ENCODE data around the gene QRSL1. TPM values are rescaled to one million over a fixed set of nuclear protein-coding genes. Genes with fewer than 3 reads are reported as not detected.

The QRSL1 gene
- total RNA-seq, 1 donor from 2014 or later: 6.1 TPM

DNA sequence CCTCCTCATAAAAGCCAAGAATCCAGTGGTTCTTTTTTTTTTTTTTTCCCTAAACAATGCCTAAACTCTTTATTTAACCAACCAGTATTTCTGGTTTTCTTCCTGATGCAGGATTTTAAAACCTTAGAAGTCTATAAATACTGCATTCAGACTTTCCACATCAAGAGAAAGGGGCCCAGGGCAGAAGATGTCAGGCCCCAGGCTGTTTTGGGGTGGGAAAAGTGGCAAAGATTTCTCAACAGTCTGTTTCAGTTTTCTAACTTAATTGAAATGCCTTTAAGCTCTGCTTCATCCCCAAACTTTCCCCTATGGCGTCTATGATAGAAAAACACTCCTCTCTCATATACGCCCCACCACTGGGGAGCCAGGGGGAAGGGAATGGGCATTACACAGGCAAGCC lies 33.1 kb downstream of the QRSL1 start:
- Histone ChIP-seq H3K27me3 (no peaks in the 10 kb centered on the region), H3K27ac (no peak overlapping the region), H3K9me3 (peaks cover 6% of the 10 kb centered on the region), H3K36me3 (peaks cover 0 to 41% of the 10 kb centered on the region in 2 donors), H3K4me1 (no peaks in the 10 kb centered on the region), H3K4me3 (no peak overlapping the region)
- TF ChIP-seq, protein P1, sequence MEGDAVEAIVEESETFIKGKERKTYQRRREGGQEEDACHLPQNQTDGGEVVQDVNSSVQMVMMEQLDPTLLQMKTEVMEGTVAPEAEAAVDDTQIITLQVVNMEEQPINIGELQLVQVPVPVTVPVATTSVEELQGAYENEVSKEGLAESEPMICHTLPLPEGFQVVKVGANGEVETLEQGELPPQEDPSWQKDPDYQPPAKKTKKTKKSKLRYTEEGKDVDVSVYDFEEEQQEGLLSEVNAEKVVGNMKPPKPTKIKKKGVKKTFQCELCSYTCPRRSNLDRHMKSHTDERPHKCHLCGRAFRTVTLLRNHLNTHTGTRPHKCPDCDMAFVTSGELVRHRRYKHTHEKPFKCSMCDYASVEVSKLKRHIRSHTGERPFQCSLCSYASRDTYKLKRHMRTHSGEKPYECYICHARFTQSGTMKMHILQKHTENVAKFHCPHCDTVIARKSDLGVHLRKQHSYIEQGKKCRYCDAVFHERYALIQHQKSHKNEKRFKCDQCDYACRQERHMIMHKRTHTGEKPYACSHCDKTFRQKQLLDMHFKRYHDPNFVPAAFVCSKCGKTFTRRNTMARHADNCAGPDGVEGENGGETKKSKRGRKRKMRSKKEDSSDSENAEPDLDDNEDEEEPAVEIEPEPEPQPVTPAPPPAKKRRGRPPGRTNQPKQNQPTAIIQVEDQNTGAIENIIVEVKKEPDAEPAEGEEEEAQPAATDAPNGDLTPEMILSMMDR (IDR thresholded peaks at IDR 0.05): no peak
- no peak for TF ChIP-seq POLR2A (IDR thresholded peaks at IDR 0.05)
- TF ChIP-seq POLR2AphosphoS5 (IDR thresholded peaks at IDR 0.05; ENCODE audit: insufficient read depth in 1 of 2, low read depth in 1 of 2): no peak
- no peak for DNase-seq (ENCODE audit: extremely low spot score in 2 of 2)
- intact Hi-C loops (cut with DNase I): no loop called here

DNA sequence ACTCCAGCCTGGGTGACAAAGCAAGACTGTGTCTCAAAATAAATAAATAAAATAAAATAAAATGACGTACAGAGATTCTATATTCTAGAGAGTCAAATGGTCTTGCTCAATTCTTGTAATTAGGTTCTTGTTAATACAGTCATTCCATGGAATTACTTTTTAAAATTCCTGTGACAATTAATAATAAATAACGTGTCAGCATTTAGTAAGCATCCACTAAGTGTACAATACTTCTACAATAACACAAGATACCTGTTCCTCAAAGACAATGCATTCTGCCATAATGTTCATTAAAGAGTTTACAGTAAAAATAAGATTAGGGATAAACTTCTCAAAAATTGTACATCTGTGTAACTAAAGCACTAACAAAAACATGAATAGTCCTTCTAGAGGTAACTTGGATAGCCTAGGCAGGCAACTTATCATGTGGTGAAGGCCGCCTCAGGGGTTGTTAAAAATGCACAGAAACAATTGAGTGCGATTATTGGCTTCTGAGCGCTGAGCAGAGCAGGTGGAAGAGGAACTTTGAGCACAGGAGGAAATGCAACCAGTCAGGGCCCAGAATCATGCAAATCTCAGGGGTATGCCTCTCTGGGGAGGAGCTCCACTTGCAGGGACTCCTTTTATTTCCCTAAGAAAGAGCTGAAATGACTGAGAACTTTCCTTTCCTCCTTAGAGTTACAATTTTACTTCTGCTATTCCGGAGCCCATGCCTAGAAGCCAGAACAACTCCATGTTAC lies 37.1 kb downstream of the QRSL1 start:
- Histone ChIP-seq H3K27ac (no peak overlapping the region), H3K36me3 (peaks cover 0 to 14% of the 10 kb centered on the region in 2 donors), H3K9me3 (no peaks in the 10 kb centered on the region), H3K4me1 (no peaks in the 10 kb centered on the region), H3K27me3 (no peaks in the 10 kb centered on the region), H3K4me3 (no peak overlapping the region)
- no peak for TF ChIP-seq POLR2A (IDR thresholded peaks at IDR 0.05)
- TF ChIP-seq, protein P1 (IDR thresholded peaks at IDR 0.05): no peak
- no peak for TF ChIP-seq POLR2AphosphoS5 (IDR thresholded peaks at IDR 0.05; ENCODE audit: insufficient read depth in 1 of 2, low read depth in 1 of 2)
- intact Hi-C loops (cut with DNase I): no loop called here
- DNase-seq (ENCODE audit: extremely low spot score in 2 of 2): no peak

GRCh38 chr6:106667022-106667402 lies 37.6 kb downstream of the QRSL1 start:
- Histone ChIP-seq H3K36me3 (peaks cover 0 to 12% of the 10 kb centered on the region in 2 donors), H3K9me3 (no peaks in the 10 kb centered on the region), H3K4me1 (no peaks in the 10 kb centered on the region), H3K4me3 (no peak overlapping the region), H3K27ac (no peak overlapping the region), H3K27me3 (no peaks in the 10 kb centered on the region)
- no peak for TF ChIP-seq POLR2AphosphoS5 (IDR thresholded peaks at IDR 0.05; ENCODE audit: insufficient read depth in 1 of 2, low read depth in 1 of 2)
- TF ChIP-seq, protein P1 (IDR thresholded peaks at IDR 0.05): no peak
- TF ChIP-seq POLR2A (IDR thresholded peaks at IDR 0.05): no peak
- no peak for DNase-seq (ENCODE audit: extremely low spot score in 2 of 2)
- intact Hi-C loops (cut with DNase I): no loop called here

DNA sequence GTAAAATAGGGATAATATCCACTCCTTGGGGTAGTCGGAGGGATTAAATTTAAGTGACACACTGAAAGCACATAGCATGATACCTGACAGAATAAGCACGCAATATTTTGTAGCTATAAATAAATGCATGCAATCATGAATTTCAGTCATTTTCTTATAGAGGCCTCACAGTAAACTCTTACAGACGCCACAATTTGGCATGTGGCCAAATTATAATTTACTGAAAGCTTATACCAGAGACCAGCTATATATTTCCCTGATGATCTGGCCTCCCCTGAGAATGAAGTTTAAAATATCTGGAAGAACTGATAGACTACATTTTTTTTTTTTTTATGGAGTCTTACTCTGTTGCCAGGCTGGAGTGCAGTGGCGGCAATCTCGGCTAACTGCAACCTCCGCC lies 40.9 kb downstream of the QRSL1 start:
- TF ChIP-seq POLR2A (IDR thresholded peaks at IDR 0.05) (no peak), POLR2AphosphoS5 (IDR thresholded peaks at IDR 0.05; ENCODE audit: insufficient read depth in 1 of 2, low read depth in 1 of 2) (no peak)
- TF ChIP-seq, protein P1 (IDR thresholded peaks at IDR 0.05): no peak
- Histone ChIP-seq H3K4me3 (no peak overlapping the region), H3K27me3 (no peaks in the 10 kb centered on the region), H3K27ac (no peak overlapping the region), H3K9me3 (no peaks in the 10 kb centered on the region), H3K36me3 (no peaks in the 10 kb centered on the region), H3K4me1 (no peaks in the 10 kb centered on the region)
- intact Hi-C loops (cut with DNase I): no loop called here
- DNase-seq (ENCODE audit: extremely low spot score in 2 of 2): no peak

- TF ChIP-seq, protein P1 (IDR thresholded peaks at IDR 0.05): no peak
- TF ChIP-seq POLR2A (IDR thresholded peaks at IDR 0.05): no peak
- TF ChIP-seq POLR2AphosphoS5 (IDR thresholded peaks at IDR 0.05; ENCODE audit: insufficient read depth in 1 of 2, low read depth in 1 of 2): no peak
- intact Hi-C loops (cut with DNase I): no loop called here
These were observed 42.3 kb downstream of the QRSL1 start for GRCh38 chr6:106671651-106672050.

More at GRCh38 chr6:106671651-106672050, 42.3 kb downstream of the QRSL1 start:
- no peaks in the 10 kb centered on the region for H3K36me3 ChIP-seq
- DNase-seq (ENCODE audit: extremely low spot score in 2 of 2): no peak
- H3K27me3 ChIP-seq: no peaks in the 10 kb centered on the region
- H3K4me3 ChIP-seq: no peak overlapping the region
- H3K4me1 ChIP-seq: no peaks in the 10 kb centered on the region
- no peak overlapping the region for H3K27ac ChIP-seq
- no peaks in the 10 kb centered on the region for H3K9me3 ChIP-seq
